ENCODE data around the gene PGA5.

Gene PGA5

DNA sequence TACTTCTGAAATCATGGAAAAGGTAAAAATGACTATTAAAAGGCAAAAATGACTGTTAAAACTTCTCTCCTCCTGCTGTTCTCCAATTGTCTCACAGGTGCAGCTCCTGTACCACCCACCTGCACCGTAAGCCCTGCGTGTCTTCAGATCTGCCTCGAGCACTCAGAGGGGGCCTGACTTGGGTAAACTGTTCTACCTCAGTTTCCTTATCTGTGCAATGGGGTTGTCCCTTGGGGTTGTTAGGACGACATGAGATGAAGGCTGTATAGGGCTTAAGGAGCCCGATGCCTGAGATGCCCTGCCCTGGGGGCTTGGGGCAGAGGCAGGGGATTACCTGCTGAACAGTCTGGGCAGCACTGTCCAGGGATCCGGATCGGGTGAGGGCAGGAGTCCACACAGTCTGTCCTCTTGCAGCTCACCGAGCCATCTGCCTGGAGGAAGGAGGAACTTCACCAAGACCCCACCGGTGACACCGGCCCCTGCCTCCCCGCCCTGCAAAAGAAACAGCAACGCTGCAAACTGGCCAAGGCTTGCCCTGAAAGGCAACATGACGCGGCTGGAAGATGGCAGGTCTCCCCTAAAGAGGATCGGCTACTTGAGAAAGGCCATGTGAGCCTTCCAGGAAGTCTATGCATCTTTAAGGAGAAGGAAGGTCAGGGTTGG, 27.7 kb downstream of the PGA5 start:
- DNase-seq, result no peak

DNA sequence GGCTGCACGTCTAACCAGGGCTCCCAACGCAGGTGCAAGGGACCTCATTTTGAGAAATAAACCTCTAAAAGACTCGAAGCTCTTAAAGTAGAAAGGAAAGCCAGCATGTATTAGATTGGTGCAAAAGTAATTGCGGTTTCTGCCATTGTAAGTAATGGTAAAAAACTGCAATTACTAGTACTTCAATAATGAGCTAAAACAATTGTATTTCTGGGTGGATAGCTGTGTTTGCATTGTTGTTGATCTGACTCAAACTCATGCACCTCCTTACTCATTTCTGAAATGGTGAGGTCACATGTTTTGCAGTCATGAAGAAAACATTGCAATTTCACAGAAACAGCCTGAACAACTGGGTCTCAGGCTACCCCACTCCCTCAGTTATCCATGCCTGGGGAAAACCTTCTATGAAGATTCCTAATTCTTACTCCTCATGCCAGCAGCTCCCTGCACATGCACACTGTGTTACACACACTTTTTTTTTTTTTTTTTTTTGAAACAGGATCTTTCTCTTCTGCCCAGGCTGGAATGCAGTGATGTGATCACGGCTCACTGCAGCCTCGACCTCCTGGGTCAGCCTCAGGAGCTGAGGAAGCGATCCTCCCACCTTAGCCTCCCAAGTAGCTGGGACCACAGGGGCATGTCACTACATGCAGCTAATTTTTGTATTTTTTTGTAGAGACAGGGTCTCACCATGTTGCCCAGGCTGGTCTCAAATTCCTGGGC, 29.5 kb downstream of the PGA5 start:
- DNase-seq, result no peak

DNA sequence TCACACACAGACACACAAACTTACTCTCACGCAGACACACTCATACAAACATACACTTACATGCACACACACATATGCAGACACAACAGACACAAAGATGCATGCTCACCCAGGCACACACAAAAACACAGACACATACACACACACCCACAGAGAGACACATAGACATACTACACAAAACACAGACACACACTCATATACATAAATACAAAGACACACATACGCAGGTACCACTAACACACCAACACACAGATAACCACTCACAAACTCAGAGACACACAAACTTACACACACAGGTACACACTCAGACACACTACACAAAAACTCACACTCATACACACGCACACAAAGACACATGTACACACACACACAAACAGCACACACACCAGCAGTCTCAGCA, 31.8 kb downstream of the PGA5 start:
- DNase-seq, result no peak

DNA sequence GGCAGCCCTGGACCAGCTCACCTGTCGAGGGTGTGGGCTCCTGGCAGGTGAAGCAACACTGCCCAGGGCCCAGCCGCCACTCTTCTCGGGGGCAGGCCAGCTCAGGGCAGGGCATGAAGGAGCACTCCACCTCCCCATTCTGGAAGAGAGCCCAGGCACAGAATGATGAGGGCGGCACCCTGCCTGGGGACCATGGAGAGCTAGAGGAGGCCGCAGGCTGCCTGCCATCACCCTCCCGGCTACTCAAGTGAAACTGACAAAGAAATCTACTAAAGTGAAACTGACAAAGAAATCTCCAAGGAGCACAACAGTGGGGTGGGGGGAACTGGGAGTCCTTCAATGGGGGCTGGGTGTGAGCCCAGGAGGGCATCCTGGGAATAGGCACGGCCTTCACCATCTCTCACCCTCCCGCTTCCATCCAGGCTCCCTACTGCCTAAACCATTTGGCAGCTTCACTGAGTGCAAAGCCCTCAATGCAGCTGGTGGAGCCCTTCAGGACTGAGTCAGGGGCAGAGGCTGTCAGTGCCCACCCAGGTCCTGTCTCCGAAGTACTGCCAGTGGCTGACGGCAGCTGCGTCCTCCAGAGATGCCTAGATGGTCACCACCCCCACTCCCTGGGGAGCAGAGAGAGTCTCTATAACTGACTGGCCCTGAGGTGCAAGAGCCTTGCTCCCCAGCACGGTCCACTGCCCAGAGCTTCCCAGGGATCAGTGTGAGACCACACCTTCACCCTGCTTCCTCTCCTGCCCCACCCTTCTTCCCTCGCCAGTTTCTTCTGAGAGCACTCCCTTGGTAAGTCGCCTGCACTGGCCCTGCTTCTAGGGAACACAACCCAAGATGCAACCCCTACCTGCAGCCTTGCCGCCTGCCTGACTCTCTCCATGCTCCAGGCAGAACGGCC, 32.5 kb downstream of the PGA5 start:
- no peak for DNase-seq

GRCh38 chr11:61274084-61274483, 33.1 kb downstream of the PGA5 start:
- DNase-seq, result no peak

GRCh38 chr11:61275191-61275590, 34.2 kb downstream of the PGA5 start:
- no peak for DNase-seq

GRCh38 chr11:61277186-61278000, 36.4 kb downstream of the PGA5 start:
- DNase-seq, result no peak

GRCh38 chr11:61278001-61278470, 37.1 kb downstream of the PGA5 start:
- no peak for DNase-seq

GRCh38 chr11:61279934-61280659, 39.1 kb downstream of the PGA5 start:
- no peak for DNase-seq

DNA sequence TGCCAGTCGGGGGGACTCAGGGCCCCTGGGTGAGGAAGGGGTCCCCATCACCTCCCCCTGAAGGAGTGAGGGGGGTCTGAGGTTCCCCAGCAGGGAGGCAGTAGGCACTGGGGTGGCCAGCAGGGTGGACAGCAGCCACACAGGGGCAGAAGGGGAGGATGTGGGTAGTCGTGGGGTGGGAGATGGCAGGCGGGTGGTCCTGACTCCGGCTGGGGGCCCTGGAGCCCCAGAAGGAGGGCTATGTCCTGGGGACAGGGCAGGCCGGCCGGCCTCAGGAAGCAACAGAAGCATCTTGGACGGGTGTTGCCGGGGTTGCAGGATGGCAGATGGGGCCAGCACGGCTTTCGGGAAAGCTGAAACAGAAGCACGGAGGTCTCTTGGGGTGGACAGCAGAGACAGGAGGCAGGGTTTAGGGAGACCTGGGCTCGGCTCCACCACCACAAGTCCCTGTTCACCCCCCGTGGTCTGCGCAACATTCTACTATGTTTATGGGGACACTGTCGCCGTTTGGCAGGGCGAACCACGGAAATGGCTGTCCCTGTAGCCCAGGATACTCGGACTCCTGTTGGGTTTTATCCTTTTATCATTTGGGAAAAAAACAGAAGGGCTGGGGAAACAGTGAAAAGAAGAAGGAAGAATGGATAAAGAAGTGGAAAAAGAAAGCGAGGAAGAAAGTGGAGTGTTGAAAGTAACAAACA, 40.1 kb downstream of the PGA5 start:
- no peak for DNase-seq

DNA sequence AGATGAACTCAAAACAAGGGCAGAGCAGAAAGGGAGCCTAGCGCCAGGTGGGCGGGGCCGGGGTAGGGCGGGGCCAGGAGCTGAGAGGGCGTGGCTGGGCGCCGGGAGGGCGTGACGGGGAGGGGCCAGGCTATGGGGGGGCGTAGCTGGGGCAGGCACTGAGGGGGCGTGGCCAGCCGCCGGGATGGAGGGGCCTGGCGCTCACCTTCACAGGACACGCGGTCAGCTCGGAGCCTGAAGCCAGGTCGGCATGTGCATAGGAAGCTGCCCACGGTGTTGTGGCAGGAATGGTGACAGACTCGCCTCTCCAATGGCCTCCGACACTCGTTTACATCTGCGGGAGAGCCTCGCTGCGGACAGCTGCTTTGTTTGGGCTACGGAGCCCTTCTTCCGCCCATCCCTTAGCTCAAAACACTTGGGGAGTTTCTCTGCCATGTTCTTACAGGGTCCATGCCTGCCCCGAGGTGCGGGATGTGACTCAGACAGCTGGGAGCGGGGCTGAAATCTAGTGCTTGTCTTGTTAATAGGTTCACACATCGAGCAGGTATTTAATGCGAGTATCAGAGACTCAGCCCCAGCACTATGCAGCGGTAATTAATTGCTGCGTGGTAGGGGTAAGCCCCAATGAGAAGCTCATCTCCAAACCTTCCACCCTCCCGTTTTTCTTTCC, 40.7 kb downstream of the PGA5 start:
- peak; percentile 62 for DNase-seq

- no peak for DNase-seq
Observed at GRCh38 chr11:61283613-61284012, 42.6 kb downstream of the PGA5 start.

DNA sequence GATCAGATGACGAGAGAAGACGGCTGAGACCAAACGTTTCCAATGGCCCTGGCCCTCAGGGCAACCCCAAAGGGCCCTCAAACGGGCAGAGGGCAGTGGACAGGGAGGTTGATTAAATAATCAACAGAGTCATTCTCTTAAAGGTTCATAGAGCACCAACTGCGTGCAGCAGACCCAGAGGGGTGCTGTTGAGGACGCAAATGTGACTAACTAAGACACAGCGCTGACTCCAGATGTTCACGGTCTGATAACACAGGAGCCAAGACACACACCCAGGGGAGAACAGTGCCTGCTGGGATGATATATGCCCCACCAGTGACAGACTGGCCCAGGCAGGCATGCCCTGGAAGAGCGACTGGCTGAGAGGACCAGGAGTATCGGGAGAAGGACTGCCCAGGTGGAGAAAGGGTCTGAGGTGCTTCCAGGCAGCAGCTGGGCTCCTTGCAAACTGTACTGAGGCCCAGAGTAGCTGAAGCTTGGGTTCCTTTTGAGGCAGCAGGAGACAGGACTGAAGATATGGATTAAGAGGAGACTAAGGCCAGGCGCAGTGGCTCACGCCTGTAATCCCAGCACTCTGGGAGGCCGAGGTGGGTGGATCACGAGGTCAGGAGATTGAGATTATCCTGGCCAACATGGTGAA, 46.5 kb downstream of the PGA5 start:
- no peak for DNase-seq

- peak; percentile 34 for DNase-seq
Observed at GRCh38 chr11:61290905-61291690, 50.1 kb downstream of the PGA5 start.

GRCh38 chr11:61292356-61292755, 51.4 kb downstream of the PGA5 start:
- DNase-seq, result no peak

DNA sequence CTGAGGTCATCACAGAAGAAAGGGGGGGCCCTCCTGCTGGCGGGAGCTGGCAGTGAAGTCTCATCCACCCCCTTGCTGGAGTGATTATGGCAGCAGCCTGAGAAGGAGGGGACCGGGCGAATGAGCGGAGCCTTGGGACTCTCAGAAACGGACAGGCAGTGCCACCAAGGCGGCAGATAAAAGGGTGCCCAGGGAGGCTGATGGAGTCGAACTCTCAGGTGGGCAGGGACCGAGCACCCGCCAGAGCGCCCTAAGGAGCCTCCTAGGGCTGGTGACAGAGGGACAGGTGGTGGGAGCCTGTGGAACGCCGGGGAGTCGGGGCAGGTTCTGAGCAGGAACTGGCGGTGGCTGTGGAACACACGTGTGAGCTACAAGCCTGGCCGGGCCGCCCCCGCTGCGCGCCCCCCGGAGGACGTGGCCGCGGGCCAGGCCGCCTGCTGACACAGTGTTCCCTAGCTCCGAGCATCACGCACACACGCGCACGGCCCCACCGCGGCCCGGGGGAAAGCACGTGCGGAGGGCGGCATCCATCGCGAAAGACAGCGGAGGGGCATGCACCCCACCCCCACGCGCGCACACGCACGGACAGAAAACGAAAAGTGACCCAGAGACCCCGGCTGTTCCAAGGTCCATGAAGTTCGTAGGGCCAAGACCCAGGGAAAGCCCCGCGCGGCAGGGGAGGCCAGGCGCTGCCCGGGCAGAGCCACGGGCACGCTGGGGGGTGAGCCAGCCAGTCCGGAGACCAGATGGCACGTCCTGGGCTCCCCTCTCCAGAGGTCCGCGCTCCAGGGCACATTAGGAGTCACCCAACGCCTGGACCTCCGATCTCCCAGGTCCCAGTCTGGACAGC, 53.1 kb downstream of the PGA5 start:
- DNase-seq, result peak; percentile 66

- peak; percentile 85 for DNase-seq
Observed at GRCh38 chr11:61294717-61295595, 54.0 kb downstream of the PGA5 start, which contains the start of gene VWCE. VWCE (minus strand) TSS chr11:61295316; CDS start chr11:61295037, 279 bp downstream.

All from activated CD4-positive, alpha-beta T cell treated with anti-CD3 and anti-CD28 coated beads for 48 hours (primary cell).